ENCODE results near the gene TBX2.
"Not testable (repeated sequence)": the region's sequence is repeated elsewhere in the genome, so short reads cannot be mapped to it uniquely, and the experiment has no call there.

Gene TBX2

DNA sequence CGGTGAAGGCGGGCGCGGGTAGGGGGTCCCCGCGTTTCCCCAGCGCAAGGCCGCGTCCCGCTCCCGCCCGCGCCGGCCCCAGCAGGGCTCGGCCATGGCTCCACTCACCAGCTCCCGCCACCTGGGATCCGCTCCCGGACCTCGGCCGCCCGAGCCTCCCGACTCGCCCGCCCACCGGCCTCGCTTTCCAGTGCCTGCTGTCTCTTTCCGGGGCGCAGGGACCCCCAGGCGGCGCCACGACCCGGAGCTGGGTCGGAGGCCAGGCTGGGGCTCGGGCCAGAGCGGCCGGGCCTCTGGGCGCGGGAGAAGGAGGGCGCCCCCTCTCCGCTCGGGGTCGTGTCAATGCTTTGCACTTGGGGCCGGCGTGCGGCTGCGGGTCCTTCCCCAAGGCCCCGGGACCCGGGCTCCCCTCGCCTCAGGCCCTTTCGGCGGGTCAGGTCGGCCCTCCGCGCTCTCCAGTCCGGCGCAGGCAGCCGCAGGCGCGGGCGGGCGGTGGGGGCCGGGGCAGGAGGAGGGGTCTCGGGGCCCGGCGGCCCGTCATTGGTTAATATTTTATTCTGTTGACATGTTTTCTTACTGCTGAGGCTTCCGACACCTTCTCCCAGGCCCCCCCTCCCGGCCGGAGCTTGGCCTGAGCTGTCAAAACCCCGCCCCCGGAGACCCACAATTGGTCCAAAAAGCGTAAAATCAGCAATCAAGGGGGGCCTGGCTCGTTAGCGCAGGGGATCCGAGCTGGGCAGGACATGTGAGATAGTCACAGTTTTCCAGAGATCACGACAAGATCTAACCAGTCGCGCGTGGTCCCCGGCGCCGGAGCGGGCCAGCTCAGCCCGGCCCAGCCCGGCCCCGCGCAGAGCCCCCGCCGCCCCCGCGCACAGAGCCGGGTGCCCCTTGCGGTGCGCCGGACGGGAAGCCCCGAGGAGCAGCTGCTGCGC, at the start of gene TBX2:
Gene TBX2 (plus strand): TSS at position 713 of the 935 bp plus-strand sequence. CDS start 334 bp downstream, outside the sequence.
- FAIRE-seq, result no peak

DNA sequence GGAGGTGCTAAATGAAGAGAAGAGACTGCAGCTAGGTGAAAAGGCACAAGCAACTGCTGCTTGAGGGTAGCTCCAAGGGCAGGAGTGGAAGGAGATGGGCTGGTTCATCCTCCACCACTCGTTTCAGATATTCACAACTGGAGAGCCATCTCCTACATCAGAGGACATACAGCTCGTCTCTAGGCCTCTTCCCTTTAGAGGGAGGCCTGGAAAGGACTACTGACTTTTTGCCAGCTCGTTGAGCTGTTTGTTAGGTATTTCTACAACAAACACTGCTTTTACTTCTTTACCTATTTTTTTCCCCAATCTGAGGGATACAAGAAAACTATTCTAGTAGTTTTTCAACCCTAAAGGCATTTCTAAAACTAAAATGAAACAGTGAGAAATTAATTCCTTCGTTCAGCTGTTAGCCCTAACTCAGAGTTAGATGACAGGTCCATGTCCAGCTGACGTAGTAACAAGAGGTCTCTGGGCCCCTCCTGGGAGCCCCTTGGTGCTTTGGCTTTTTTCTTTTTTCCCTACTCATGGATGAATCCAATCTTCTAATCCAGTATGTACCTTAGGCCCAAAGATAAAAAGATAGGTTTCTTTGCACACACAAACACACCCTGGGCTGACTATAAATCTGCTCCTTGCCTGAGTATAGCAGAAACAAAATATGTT, 47.8 kb upstream of the TBX2 start:
- no peak for FAIRE-seq

DNA sequence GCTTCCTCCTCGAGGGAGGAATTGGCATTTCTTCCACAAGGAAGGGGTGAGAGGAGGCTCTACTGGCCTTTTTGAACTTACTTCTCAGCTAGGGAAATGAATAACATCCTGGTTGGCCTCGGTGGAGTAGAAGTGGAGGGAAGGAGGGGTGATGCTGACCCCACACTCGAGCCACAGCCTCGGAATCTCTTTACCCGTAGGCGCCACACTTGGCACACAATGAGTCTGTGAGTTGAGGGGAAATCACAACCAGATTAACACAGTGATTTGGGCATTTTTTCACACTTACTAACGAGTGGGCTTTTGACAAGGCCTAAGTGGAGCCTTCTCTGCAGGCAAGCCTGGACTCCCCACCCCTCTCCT, 47.3 kb upstream of the TBX2 start:
- FAIRE-seq, result no peak

DNA sequence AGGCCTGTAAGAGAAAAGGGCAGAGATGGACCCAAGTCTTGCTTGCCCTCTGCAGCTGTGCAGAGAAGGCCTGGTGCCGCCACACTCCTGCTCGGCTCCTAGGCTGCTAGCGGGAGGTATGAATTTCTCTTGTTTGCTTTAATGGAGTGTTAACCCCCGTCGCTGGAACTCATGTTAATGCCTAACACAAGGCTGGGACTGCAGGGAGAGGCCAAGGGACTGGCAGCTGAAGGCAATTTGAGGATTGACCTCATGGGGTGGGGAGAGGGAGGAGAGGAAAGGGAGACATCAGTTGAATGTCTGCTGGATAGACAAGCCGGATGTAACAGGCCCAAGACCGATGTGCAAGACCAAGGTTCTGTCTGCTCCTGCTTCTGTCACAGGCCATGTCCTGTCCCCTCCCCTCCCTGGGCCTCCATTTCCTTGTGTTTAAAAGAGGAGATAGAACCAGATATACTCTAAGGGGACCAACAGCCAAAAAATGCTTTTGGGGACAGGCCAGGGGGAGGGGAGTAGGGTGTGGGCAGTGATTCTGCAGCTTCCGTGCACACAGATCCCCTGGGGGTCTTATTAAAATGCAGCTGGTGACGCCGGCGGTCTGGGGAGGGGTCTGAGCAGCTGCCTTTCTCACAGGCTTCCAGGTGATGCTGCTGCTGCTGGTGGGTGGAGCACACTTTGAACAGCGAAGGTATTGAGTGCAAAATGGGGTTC, 46.7 kb upstream of the TBX2 start:
- no peak for FAIRE-seq

DNA sequence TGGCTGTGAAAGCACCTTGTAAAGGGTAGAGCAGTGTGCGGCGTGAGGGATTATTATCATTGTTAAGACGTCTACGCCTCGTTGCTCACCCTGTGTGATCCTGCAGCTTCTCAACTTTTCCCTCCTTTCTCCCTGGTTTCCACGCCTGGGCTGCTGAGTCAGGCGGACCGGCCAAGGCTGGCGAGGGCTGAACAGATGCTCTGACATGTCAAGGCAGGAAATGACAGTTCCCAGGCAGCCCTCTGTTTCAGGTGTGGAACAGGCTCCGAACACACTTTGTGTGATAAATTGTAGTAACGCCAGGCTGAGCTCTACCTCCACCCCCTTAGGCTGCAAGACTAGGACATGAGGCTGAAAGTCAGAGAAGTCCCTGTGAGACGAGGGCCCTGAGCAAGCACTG, 46.0 kb upstream of the TBX2 start:
- FAIRE-seq, result no peak

DNA sequence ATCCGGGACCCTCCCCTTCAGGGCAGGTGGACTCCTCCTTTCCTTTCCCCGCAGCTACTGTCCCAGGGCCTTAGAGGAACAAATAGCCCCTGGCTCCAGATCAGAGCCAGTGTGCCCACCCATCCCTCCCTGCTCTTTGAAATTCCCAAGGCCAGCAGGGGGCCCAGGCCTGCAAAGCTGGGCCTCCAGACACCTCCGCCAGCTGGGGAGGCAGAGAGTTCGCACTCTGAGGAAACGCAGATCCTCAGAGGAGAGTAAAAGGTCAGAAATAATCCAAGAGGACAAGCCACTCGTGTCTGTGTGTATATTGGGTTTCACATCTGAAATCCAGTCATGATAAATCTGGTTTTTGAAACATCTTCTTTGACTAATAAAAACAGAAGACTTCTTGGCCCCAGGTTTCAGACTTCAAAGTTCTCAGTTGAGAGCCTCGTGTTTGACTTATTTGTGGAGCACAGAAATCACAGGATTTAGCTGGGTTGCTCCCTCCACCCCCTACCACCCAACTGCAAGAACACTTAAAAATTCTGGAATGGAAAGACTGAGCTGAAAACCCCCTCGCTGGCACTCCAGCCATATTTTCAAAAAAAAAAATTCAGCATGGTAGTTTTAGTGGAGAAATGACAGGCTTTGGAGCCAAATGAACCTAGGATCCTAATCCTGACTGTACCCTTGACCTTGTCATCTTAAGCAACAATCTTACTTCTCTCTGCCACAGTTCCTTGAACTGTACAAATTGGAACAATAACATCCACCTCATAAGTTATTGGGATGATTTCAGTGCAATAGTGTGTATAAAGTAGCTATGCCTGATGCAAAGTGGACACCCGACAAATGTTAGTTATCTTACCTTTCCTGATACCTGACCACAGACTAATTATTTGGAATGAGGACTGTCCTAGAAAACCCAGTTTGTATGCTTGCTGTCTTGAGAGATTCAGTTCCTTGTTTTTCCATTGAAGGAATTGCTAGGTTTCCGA, 44.5 kb upstream of the TBX2 start:
- no peak for FAIRE-seq

DNA sequence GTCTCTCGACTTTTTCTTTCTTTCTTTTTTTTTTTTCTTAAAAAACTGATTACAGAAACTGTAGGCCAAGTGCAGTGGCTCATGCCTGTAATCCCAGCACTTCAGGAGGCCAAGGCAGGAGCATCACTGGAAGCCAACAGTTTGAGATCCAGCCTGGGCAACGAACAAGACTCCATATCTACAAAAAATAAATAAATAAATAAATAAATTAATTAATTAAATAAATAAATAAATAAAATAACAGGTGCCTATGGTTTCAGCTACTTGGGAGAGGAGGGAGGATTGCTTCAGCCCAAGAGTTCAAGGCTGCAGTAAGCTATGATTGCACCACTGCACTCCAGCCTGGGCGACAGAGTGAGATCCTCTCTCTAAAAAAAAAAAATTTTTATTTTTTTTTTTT, 42.6 kb upstream of the TBX2 start:
- FAIRE-seq, result not testable (repeated sequence)

DNA sequence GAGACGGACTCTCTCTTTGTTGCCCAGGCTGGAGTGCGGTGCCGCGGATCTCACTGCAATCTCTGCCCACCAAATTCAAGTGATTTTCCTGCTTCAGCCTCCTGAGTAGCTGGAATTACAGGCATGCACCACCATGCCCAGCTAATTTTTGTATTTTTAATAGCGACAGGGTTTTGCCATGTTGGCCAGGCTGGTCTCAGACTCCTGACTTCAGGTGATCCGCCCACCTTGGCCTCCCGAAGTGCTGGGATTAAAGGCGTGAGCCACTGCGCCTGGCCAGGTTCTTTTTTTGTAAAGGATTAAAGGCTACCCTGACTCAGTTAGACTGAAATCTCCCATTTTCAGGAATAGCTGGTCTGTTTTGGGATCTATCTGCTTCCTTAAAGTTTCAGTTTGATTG, 40.1 kb upstream of the TBX2 start:
- not testable (repeated sequence) for FAIRE-seq

DNA sequence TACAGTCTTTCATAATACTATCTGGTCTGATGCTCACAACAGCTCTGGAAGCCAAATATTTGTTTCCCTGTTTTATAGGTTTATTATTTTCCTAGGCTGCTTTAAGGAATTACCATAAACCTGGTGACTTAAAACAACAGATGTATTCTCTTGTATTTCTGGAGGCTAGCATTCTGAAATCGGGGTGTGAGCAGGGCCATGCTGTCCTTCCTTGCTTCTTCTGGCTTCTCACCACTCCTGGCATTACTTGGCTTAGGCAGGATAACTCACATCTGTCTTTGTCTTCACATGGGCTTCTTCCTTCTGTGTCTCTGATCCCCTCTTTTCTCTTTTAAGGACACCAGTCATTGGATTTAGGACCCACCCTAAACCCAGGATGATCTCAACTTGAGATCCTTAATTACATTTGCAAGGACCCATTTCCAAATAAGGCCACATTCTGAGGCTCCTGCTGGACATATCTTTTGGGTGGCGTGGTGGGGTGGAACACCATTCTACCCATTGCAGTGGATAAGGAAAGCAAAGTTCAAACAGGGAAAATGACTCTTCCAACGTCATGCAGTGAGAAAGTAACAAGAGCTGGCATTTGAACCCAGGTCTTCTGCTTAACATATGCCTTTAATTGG, 39.2 kb upstream of the TBX2 start:
- no peak for FAIRE-seq

DNA sequence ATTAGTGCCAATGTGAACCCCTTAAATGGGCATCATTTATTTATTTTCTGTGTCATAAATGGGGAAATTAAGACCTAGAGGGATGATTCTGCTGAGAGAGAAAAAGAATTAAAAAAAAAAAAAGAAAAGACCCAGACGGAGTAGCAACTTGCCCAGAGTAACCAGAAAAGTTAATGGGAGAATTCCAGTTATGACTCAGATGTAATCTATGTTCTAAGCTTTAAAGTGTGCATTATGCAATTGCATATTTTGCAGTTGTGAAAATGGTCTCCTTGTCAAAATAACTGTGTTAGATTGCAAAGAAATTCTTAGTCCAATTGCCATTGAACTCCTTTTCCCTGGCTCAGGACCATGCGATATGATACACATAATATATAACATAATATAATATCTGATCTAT, 38.6 kb upstream of the TBX2 start:
- no peak for FAIRE-seq

DNA sequence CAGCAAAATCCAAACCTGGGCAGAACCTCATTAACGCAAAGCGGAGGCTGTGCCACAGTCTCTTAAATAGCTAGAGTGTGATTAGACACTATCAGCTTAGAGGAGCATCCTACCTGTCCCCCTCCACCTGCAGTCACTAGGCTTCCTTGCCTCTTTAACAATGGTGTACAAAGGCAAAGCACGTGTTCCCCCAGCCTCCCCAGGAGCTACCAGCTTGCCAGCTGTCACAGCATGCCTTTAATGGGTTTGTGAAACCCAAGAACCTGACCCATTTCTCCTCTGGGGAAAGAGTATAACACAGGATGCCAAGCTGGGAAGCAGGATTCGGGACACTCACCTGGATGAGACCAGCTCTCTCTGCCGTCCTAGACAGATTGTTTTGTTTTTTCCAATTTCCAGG, 37.2 kb upstream of the TBX2 start:
- no peak for FAIRE-seq

DNA sequence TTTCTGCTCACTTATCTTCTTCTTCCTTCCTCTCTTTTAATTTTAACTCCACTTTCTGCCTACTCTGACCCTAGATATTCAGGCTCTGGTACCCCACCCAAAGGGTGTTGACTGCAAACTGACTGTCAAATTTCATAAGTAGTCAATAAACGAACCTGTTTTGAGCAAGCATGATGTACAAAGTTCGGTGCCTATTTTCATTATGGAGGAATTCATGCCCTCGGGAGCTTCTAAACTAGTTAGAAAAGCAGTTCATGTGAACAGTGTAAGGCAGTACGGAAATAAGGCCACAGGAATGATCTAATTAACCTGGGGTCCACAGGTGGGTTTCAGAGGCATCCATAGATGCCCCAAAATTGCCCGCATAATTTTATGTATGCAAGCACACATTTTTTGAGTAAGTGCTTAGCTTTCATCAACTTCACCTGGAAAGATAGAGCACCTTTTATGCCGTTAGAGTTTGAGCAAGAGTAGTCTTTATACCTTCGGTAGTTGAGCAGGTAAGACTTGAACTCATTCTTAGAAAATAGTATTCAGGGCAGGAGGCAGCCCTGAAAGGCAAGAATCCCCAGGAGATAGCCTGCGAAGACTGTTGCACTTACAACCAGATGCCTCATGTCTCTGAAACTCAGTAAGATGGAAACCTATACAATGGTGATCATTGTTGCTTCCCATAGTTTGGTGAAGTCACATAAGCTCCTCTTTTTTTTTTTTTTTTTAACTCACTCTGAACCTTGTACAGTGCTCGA, 36.6 kb upstream of the TBX2 start:
- no peak for FAIRE-seq

DNA sequence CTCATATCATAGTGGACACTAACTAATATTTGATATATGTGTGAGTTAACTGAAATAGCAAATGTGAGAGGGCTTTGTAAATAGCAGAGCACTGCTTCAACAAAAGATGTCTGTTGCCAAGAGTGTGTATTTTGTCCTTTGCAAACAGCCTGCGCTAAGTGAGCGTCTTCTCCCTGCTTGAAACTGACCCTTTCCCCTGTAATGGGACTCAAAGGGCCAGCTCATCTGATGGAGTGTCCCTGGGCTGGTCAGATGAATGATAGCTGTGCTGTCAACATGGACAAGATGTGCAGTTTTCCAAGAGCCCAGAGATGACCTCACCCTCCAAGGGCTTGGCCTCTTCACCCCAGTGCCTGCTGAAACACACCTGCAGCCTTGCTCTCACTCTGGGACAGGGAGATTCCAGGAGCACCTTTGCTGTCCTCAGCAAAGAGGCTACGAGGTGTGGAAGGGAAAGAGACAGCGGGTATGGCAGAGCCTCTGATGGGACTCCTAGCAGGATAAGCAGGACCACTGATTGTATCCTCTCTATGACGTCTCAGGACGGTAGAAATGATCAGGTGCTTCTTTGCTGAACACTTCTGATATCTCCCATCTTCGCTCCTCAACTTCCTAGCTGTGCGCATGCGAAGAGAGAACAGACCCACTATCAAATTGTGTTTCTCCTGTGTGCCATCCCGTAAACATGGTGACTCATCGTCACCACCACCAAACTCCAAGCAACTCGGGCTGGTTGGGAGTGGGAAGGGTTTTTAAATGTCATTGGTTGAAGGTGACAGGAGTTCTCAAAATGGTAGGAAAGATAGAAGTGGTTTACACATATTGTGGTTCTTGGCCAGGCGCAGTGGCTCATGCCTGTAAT, 35.8 kb upstream of the TBX2 start:
- no peak for FAIRE-seq

DNA sequence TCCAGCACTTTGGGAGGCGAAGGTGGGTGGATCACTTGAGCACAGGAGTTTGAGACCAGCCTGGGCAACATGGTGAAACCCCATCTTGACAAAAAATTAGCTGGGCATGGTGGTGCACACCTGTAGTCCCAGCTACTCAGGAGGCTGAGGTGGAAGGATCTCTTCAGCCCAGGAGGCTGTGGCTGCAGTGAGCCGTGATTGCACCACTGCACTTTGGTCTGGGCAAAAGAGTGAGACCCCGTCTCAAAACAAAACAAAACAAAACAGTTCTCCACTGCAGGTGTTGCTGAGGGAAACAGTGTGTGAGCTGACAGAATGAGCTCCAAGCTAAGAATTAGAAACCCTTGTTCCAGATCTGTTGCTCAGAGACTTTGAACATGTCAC, 35.2 kb upstream of the TBX2 start:
- FAIRE-seq, result no peak

DNA sequence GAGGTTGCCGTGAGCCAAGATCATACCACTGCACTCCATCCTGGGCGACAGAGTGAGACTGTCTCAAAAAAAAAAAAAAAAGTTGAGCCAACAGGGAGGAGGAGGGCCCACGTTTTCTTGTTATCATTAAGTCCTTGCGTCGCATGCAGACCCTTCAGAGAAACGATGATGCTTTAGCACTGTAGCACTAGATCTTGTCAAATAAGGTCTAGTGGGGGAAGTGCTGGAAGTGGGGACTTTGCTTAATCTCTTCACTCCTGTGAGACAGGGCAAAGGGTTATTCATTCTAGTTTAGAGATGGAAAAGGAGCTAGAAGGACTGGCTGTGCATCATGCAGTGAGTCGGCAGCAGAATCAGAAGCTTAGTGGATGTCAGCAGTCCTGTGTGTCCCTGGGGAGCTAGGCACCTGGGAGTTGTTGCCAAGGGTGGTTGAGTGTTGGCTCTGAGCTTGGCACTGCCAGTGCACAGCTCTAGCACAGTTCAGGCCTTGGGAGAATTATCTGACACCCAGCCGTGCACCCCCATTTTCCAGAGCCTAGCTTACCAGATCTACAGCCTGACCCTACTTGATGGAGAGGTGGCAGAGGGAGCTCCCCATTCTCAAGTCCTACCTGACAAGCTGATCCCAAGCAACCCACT, 33.4 kb upstream of the TBX2 start:
- no peak for FAIRE-seq

DNA sequence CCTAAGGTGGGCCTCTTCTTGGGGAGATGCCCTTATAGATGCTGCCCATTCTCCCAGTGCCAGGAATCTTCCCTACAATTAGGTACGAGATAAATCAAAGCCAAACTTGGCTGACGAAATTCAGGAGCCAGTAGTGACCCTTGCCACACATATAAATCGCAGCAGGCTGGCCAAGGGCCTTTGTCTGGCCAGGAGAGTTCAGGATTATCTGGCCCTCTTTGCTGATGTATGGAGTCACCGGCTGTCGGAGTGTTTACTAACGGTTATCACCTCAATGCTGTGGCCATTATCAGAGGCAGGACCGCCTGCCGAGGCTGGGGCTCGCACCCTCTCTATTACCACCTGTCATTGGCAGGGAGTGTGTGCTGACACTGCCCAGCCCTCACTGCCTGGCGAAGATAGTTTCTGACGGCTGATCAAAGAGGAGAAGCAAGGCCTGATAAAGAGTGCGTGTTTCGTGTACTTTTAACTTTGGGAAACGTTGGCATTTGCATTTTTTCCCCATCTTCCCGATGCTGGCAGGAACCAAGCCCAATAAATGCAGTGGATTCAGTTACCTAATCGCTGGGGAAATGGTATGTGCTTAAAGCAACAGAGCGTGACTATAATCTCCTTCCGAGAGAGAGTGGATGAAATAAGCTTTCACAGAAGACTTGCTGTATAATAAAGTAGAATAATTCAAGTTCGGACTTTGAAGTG, 32.8 kb upstream of the TBX2 start:
- FAIRE-seq, result no peak

DNA sequence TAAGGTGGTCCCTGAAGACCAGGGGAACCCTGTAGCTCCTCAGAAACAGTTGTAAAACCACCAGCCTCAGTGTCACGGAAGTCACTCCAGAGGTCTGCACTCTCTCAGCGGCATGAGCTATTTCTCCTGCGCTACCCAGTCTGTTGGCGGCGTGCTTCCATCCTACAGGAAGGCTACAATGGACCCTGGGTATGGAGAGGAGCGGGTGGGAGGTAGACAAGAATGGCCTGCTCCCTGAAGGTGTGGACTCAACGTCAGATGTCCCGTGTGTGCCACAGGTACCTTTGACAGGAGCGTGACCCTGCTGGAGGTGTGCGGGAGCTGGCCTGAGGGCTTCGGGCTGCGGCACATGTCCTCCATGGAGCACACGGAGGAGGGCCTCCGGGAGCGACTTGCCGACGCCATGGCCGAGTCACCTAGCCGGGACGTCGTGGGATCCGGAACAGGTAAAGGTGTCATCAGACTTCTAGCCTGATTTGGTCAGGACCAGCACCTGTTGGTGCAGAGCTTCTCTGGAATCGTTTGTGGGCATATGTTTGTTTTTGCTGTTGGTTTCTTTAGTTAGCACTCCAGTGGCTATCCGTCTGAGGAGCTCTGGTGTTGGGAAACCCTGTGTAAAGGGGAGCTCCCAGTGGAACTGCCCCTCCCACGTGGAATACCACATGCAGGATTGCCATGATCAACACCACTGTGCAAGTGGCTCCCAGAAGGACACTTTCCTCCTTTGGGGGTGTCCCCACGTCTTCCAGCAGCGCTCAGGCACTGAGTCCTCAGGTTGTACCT, 31.4 kb upstream of the TBX2 start:
- no peak for FAIRE-seq

DNA sequence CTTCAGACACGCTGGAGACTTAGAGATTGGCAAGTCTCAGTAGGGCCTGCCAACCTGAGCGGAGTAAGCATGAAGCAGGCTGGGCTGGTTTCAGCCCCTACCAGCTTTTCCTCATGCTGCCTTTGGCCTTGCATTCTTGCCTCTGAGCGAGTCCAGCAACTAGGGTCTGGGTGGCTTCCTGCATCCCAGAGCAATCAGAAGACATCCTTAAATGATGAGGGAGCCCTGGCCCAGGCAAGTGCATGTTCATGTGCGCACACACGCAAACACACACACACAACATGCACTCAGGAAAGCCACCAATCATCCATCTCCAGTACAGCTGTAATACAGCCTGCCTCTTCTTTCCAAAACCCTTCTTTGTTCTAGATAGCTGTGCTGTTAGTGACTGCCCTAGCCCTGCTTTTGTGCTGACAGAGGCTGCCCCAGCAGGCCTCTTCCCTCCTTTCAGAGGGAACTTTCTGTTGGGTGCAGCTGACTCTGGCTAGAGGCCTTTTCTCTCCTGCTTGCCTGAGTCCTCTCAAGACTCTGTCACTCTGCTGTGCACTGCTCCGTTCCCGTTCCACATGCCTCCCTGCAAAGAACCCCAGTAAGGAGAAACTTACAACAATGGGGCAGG, 30.7 kb upstream of the TBX2 start:
- no peak for FAIRE-seq

All from colon (tissue), 2 donors.